Type B pancreatic cell (in vitro differentiated cells): Measurements from ENCODE around the gene SIRT6. TPM values are rescaled to one million over a fixed set of nuclear protein-coding genes. Genes with fewer than 3 reads are reported as not detected.
"Not testable (repeated sequence)": the region's sequence is repeated elsewhere in the genome, so short reads cannot be mapped to it uniquely, and the experiment has no call there.

ENCODE experiments used
- DNase-seq: peaks from one replicate; pipeline ENCODE4 v3.0.0; 2021; ENCODE audit warnings: mixed read lengths; ENCODE audit not compliant: unreplicated experiment; ENCODE audit errors: extremely low spot score
- H3K27ac Mint-ChIP-seq: 2 replicates; pipeline ENCODE4 v1.8.0; 2021; ENCODE audit warnings: mild to moderate bottlenecking, mixed read lengths
- H3K27me3 Mint-ChIP-seq: 2 replicates; pipeline ENCODE4 v1.8.0; 2021; ENCODE audit warnings: mixed read lengths
- H3K36me3 Mint-ChIP-seq: 2 replicates; pipeline ENCODE4 v1.8.0; 2021; ENCODE audit warnings: mixed read lengths
- H3K4me1 Mint-ChIP-seq: one replicate; pipeline ENCODE4 v1.8.0; 2021; ENCODE audit warnings: mixed read lengths; ENCODE audit not compliant: unreplicated experiment
- H3K4me3 Mint-ChIP-seq: 2 replicates; pipeline ENCODE4 v1.8.0; 2021; ENCODE audit warnings: mild to moderate bottlenecking, mixed read lengths
- H3K9me3 Mint-ChIP-seq: 2 replicates; pipeline ENCODE4 v1.8.0; 2021; ENCODE audit warnings: mixed read lengths
- total RNA-seq: library from RNA; stranded (reverse); gene quantifications from 2 replicates; pipeline ENCODE4 v1.2.1, GENCODE V29; 2021; ENCODE audit warnings: low replicate concordance
- TF ChIP-seq, protein P1 (sequence below): fragments of 200-600 bp; sonication (generic); conservative IDR thresholded peaks from 2 replicates; pipeline ENCODE4 v1.5.0; 2021; ENCODE audit warnings: antibody characterized with exemption, mild to moderate bottlenecking

Gene SIRT6
- total RNA-seq, 1 donor from 2014 or later: 29.2 TPM

GRCh38 chr19:4151623-4152022 lies 30.7 kb downstream of the SIRT6 start:
- no peaks in the 10 kb centered on the region for H3K4me1 Mint-ChIP-seq
- H3K9me3 Mint-ChIP-seq: no peaks in the 10 kb centered on the region
- no peaks in the 10 kb centered on the region for H3K36me3 Mint-ChIP-seq
- H3K4me3 Mint-ChIP-seq: no peak overlapping the region
- H3K27ac Mint-ChIP-seq: no peak overlapping the region
- TF ChIP-seq, protein P1, sequence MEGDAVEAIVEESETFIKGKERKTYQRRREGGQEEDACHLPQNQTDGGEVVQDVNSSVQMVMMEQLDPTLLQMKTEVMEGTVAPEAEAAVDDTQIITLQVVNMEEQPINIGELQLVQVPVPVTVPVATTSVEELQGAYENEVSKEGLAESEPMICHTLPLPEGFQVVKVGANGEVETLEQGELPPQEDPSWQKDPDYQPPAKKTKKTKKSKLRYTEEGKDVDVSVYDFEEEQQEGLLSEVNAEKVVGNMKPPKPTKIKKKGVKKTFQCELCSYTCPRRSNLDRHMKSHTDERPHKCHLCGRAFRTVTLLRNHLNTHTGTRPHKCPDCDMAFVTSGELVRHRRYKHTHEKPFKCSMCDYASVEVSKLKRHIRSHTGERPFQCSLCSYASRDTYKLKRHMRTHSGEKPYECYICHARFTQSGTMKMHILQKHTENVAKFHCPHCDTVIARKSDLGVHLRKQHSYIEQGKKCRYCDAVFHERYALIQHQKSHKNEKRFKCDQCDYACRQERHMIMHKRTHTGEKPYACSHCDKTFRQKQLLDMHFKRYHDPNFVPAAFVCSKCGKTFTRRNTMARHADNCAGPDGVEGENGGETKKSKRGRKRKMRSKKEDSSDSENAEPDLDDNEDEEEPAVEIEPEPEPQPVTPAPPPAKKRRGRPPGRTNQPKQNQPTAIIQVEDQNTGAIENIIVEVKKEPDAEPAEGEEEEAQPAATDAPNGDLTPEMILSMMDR: no peak
- peaks cover 30% of the 10 kb centered on the region for H3K27me3 Mint-ChIP-seq
- DNase-seq: no peak

- TF ChIP-seq, protein P1: no peak
- H3K4me1 Mint-ChIP-seq: no peaks in the 10 kb centered on the region
- peaks cover 32% of the 10 kb centered on the region for H3K27me3 Mint-ChIP-seq
- H3K4me3 Mint-ChIP-seq: no peak overlapping the region
- DNase-seq: no peak
- no peaks in the 10 kb centered on the region for H3K9me3 Mint-ChIP-seq
- peak overlapping the region; percentile 15 for H3K27ac Mint-ChIP-seq
- no peaks in the 10 kb centered on the region for H3K36me3 Mint-ChIP-seq
Measured at GRCh38 chr19:4149518-4150288, 32.7 kb downstream of the SIRT6 start.

GRCh38 chr19:4144666-4145249 lies 37.6 kb downstream of the SIRT6 start:
- Mint-ChIP-seq H3K27me3 (peaks cover 31% of the 10 kb centered on the region), H3K9me3 (no peaks in the 10 kb centered on the region), H3K4me1 (peaks cover 5% of the 10 kb centered on the region), H3K36me3 (no peaks in the 10 kb centered on the region), H3K27ac (peak overlapping the region; percentile 34), H3K4me3 (no peak overlapping the region)
- TF ChIP-seq, protein P1: no peak
- no peak for DNase-seq

- H3K9me3 Mint-ChIP-seq: not testable (repeated sequence)
- peaks cover 26% of the 10 kb centered on the region for H3K27me3 Mint-ChIP-seq
Measured at GRCh38 chr19:4142916-4143315, 39.4 kb downstream of the SIRT6 start.

GRCh38 chr19:4140237-4140711 lies 42.1 kb downstream of the SIRT6 start:
- H3K27me3 Mint-ChIP-seq: peaks cover 16% of the 10 kb centered on the region
- H3K9me3 Mint-ChIP-seq: no peaks in the 10 kb centered on the region
- H3K4me1 Mint-ChIP-seq: peaks cover 8% of the 10 kb centered on the region
- peak overlapping the region; percentile 80 for H3K27ac Mint-ChIP-seq
- no peak for DNase-seq
- H3K36me3 Mint-ChIP-seq: no peaks in the 10 kb centered on the region
- H3K4me3 Mint-ChIP-seq: no peak overlapping the region
- TF ChIP-seq, protein P1: peak; percentile 70

More at GRCh38 chr19:4142916-4143315, 39.4 kb downstream of the SIRT6 start:
- not testable (repeated sequence) for H3K4me3 Mint-ChIP-seq, H3K36me3 Mint-ChIP-seq, H3K4me1 Mint-ChIP-seq, H3K27ac Mint-ChIP-seq, DNase-seq

GRCh38 chr19:4139614-4140236 lies 42.6 kb downstream of the SIRT6 start:
- TF ChIP-seq, protein P1: peak; percentile 79
- Mint-ChIP-seq H3K4me3 (no peak overlapping the region), H3K36me3 (no peaks in the 10 kb centered on the region), H3K9me3 (no peaks in the 10 kb centered on the region), H3K4me1 (peaks cover 8% of the 10 kb centered on the region), H3K27me3 (peaks cover 16% of the 10 kb centered on the region), H3K27ac (peak overlapping the region; percentile 29)
- DNase-seq: peak; percentile 84
